SK-N-SH (cell line): ENCODE results near the gene FERMT2. TPM values are rescaled to one million over a fixed set of nuclear protein-coding genes. Genes with fewer than 3 reads are reported as not detected.

ENCODE experiments used
- CTCF ChIA-PET: fragments of 300-600, 350-600 bp; formaldehyde crosslinking; extraction: SDS; loops from one replicate; lab custom pipeline; 2021; lab: Yijun Ruan, JAX
- POLR2A ChIA-PET: fragments of 350-600 bp; sonication (Branson Sonifier 250); formaldehyde crosslinking; extraction: SDS; loops from one replicate; lab custom pipeline; 2020; ENCODE audit warnings: antibody characterized with exemption, inconsistent platforms; lab: Yijun Ruan, JAX
- DNase-seq: peaks from one replicate; pipeline ENCODE4 v3.0.0; 2012
- H2AFZ ChIP-seq: fragments of 200-600 bp; sonication (generic); 2 replicates; pipeline ENCODE4 v1.8.1; 2016; ENCODE audit warnings: antibody characterized with exemption, mild to moderate bottlenecking, low read depth
- H3F3A ChIP-seq: fragments of 200-600 bp; sonication (generic); replicated peaks from 2 replicates; pipeline ENCODE3; 2016; ENCODE audit warnings: antibody characterized with exemption, mild to moderate bottlenecking; ENCODE audit not compliant: insufficient read depth
- H3K27ac ChIP-seq, 2 experiments: fragments of 200-500 bp in 1 of 2; fragments of 200-600 bp in 1 of 2; sonication (Bioruptor generic) in 1 of 2; sonication (generic), shearing (Covaris generic) in 1 of 2; 2 replicates each; pipeline versions ENCODE4 v1.5.1 to v1.6.1; 2014 to 2016; ENCODE audit warnings: low read depth in 2 of 2, inconsistent platforms in 1 of 2, low read length in 1 of 2, mild to moderate bottlenecking in 1 of 2, mixed read lengths in 1 of 2
- H3K27me3 ChIP-seq: fragments of 200-600 bp; sonication (generic), shearing (Covaris generic); 2 replicates; pipeline ENCODE4 v1.6.1; 2016; ENCODE audit warnings: mixed run types; ENCODE audit not compliant: insufficient read depth
- H3K36me3 ChIP-seq, 2 experiments: fragments of 200-500 bp in 1 of 2; fragments of 200-600 bp in 1 of 2; sonication (Bioruptor generic) in 1 of 2; sonication (generic) in 1 of 2; replicated peaks in 1 of 2; 2 replicates each; pipeline versions ENCODE3 to v1.5.1; 2014 to 2016; ENCODE audit warnings: low read length in 1 of 2, mild to moderate bottlenecking in 1 of 2; ENCODE audit not compliant: insufficient read depth in 2 of 2, control insufficient read depth in 1 of 2
- H3K4me1 ChIP-seq, 2 experiments: fragments of 200-500 bp in 1 of 2; fragments of 200-600 bp in 1 of 2; sonication (Bioruptor generic) in 1 of 2; sonication (generic), shearing (Covaris generic) in 1 of 2; 2 replicates each; pipeline versions ENCODE4 v1.5.1 to v1.6.1; 2014 to 2016; ENCODE audit warnings: low read depth in 1 of 2, low read length in 1 of 2, mixed run types in 1 of 2; ENCODE audit not compliant: insufficient read depth in 2 of 2, control insufficient read depth in 1 of 2
- H3K4me2 ChIP-seq: fragments of 200-600 bp; sonication (generic), shearing (Covaris generic); 2 replicates; pipeline ENCODE4 v1.6.1; 2017; ENCODE audit warnings: mixed run types
- H3K4me3 ChIP-seq, 2 experiments: fragments of 200-500 bp in 1 of 2; fragments of 200-600 bp in 1 of 2; sonication (Bioruptor generic) in 1 of 2; sonication (generic), shearing (Covaris generic) in 1 of 2; 2 replicates each; pipeline versions ENCODE4 v1.5.1 to v1.8.1; 2014 to 2016; ENCODE audit warnings: low read depth in 2 of 2, inconsistent platforms in 1 of 2, low read length in 1 of 2, mild to moderate bottlenecking in 1 of 2, mixed read lengths in 1 of 2, moderate library complexity in 1 of 2
- H3K79me2 ChIP-seq: fragments of 200-600 bp; sonication (generic); 2 replicates; pipeline ENCODE4 v1.8.1; 2017; ENCODE audit warnings: mild to moderate bottlenecking; ENCODE audit not compliant: insufficient read depth
- H3K9ac ChIP-seq: fragments of 200-600 bp; sonication (generic); 2 replicates; pipeline ENCODE4 v1.6.1; 2017; ENCODE audit warnings: mixed run types
- H3K9me2 ChIP-seq: fragments of 200-600 bp; sonication (generic); 2 replicates; pipeline ENCODE4 v1.6.1; 2017; ENCODE audit warnings: mixed run types
- H3K9me3 ChIP-seq: fragments of 200-600 bp; sonication (generic); 2 replicates; pipeline ENCODE4 v1.6.1; 2017; ENCODE audit warnings: mixed run types, mild to moderate bottlenecking, moderate library complexity
- H4K20me1 ChIP-seq: fragments of 200-600 bp; sonication (generic); 2 replicates; pipeline ENCODE4 v1.6.1; 2017; ENCODE audit warnings: mild to moderate bottlenecking, mixed run types; ENCODE audit not compliant: insufficient read depth
- EP300 ChIP-seq, 2 experiments: IDR thresholded peaks; 2 replicates each; pipeline versions ENCODE4 v1.4.0 to v1.6.1; 2012; ENCODE audit warnings: borderline replicate concordance in 1 of 2, low read depth in 1 of 2, low read length in 1 of 2
- FOXJ3 ChIP-seq: sonication (generic); formaldehyde crosslinking; IDR thresholded peaks from 2 replicates; pipeline ENCODE4 v1.5.1; 2020; ENCODE audit warnings: mild to moderate bottlenecking, missing genetic modification reagents
- FOXM1 ChIP-seq: IDR thresholded peaks from 2 replicates; pipeline ENCODE4 v1.4.0; 2012; ENCODE audit warnings: low read depth, mild to moderate bottlenecking
- GABPA ChIP-seq: IDR thresholded peaks from 2 replicates; pipeline ENCODE4 v1.4.0; 2012; ENCODE audit warnings: low read depth, mild to moderate bottlenecking
- GATA2 ChIP-seq: sonication (generic); formaldehyde crosslinking; IDR thresholded peaks from 2 replicates; pipeline ENCODE4 v1.5.0; 2020; ENCODE audit warnings: mild to moderate bottlenecking, missing genetic modification reagents
- PBX3 ChIP-seq: IDR thresholded peaks from 2 replicates; pipeline ENCODE4; 2012
- RAD21 ChIP-seq: IDR thresholded peaks from 2 replicates; pipeline ENCODE4 v1.6.1; 2012; ENCODE audit warnings: mild to moderate bottlenecking, low read length
- RCOR1 ChIP-seq: fragments of 150-350 bp; IDR thresholded peaks from 2 replicates; pipeline ENCODE4 v1.6.1; 2017; ENCODE audit warnings: antibody characterized with exemption, low read length
- TAF1 ChIP-seq: IDR thresholded peaks from 2 replicates; pipeline ENCODE4 v1.6.1; 2012; ENCODE audit warnings: low read depth, mild to moderate bottlenecking, low read length, moderate library complexity, borderline replicate concordance
- YY1 ChIP-seq: IDR thresholded peaks from 2 replicates; pipeline ENCODE4 v1.4.0; 2012; ENCODE audit warnings: low read depth, mild to moderate bottlenecking
- ZBTB33 ChIP-seq: IDR thresholded peaks from 2 replicates; pipeline ENCODE4 v1.4.0; 2012; ENCODE audit warnings: low read depth, borderline replicate concordance
- WGBS: methylation state at CpG from one replicate; pipeline ENCODE4 v1.1.6; 2017; ENCODE audit warnings: low lambda C conversion rate; 5-methylcytosine and 5-hydroxymethylcytosine counted together
- polyA plus RNA-seq, 3 experiments: library from polyadenylated mRNA; depleted of rRNA; stranded (reverse); fragments of >200 nt; gene quantifications; 2 replicates each; pipeline ENCODE4 v1.2.3, GENCODE V29; 2012
- TF ChIP-seq, protein P1 (sequence below): IDR thresholded peaks from 2 replicates; pipeline ENCODE4 v1.6.1; 2012; ENCODE audit warnings: mild to moderate bottlenecking, low read depth, low read length, moderate library complexity

The FERMT2 gene
- polyA plus RNA-seq, 1 of the 3 experiments (the other 2 are of a cell fraction): 40.1 TPM

GRCh38 chr14:52939427-52939826, 11.4 kb downstream of the FERMT2 start:
- peaks cover 2 to 10% of the 10 kb centered on the region in 2 experiments; a peak in 2 of 4 replicates for H3K4me1 ChIP-seq
- WGBS: 100% methylated on average over 1 of the region's 1 CpG
- no peak overlapping the region for H3K4me3 ChIP-seq
- no peak for TF ChIP-seq GATA2
- no peak for TF ChIP-seq RAD21
- no peak for TF ChIP-seq RCOR1
- no peak for TF ChIP-seq ZBTB33
- no peak for TF ChIP-seq EP300 (IDR thresholded peaks at IDR 0.05; ENCODE audit: borderline replicate concordance in 1 of 2, low read depth in 1 of 2, low read length in 1 of 2)
- TF ChIP-seq PBX3: no peak
- no peak for TF ChIP-seq TAF1
- TF ChIP-seq YY1: no peak
- TF ChIP-seq GABPA: no peak
- no peak for TF ChIP-seq FOXJ3 (CRISPR knock-in tag)
- no peak for TF ChIP-seq FOXM1
- TF ChIP-seq, protein P1, sequence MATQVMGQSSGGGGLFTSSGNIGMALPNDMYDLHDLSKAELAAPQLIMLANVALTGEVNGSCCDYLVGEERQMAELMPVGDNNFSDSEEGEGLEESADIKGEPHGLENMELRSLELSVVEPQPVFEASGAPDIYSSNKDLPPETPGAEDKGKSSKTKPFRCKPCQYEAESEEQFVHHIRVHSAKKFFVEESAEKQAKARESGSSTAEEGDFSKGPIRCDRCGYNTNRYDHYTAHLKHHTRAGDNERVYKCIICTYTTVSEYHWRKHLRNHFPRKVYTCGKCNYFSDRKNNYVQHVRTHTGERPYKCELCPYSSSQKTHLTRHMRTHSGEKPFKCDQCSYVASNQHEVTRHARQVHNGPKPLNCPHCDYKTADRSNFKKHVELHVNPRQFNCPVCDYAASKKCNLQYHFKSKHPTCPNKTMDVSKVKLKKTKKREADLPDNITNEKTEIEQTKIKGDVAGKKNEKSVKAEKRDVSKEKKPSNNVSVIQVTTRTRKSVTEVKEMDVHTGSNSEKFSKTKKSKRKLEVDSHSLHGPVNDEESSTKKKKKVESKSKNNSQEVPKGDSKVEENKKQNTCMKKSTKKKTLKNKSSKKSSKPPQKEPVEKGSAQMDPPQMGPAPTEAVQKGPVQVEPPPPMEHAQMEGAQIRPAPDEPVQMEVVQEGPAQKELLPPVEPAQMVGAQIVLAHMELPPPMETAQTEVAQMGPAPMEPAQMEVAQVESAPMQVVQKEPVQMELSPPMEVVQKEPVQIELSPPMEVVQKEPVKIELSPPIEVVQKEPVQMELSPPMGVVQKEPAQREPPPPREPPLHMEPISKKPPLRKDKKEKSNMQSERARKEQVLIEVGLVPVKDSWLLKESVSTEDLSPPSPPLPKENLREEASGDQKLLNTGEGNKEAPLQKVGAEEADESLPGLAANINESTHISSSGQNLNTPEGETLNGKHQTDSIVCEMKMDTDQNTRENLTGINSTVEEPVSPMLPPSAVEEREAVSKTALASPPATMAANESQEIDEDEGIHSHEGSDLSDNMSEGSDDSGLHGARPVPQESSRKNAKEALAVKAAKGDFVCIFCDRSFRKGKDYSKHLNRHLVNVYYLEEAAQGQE: no peak
- H3K79me2 ChIP-seq: peaks cover 100% of the 10 kb centered on the region
- peaks cover 28% of the 10 kb centered on the region for H3F3A ChIP-seq
- no peak overlapping the region for H3K27ac ChIP-seq
- H3K4me2 ChIP-seq: no peak overlapping the region
- no peaks in the 10 kb centered on the region for H3K9me2 ChIP-seq
- ChIA-PET POLR2A (no interaction called here), CTCF (no interaction called here)
- H3K27me3 ChIP-seq: no peaks in the 10 kb centered on the region
- peaks cover 0 to 56% of the 10 kb centered on the region in 2 experiments for H3K36me3 ChIP-seq
- no peak overlapping the region for H2AFZ ChIP-seq
- peaks cover 99% of the 10 kb centered on the region for H4K20me1 ChIP-seq
- H3K9me3 ChIP-seq: no peaks in the 10 kb centered on the region
- H3K9ac ChIP-seq: no peak overlapping the region
- no peak for DNase-seq
